SIG-M5 (cell line): ENCODE results near the gene RANGAP1.
"Not testable (repeated sequence)": the region's sequence is repeated elsewhere in the genome, so short reads cannot be mapped to it uniquely, and the experiment has no call there.

Experiments used
- DNase-seq: peaks from one replicate; lab custom pipeline; 2025; lab: John Stamatoyannopoulos, UW

RANGAP1 gene

GRCh38 chr22:41301085-41302020 lies 15.4 kb upstream of the RANGAP1 start, which contains the start of gene ZC3H7B:
Gene ZC3H7B (plus strand): TSS chr22:41301525. CDS start chr22:41320661, 19,136 bp downstream.
- DNase-seq: no peak

GRCh38 chr22:41300661-41301060 lies 14.7 kb upstream of the RANGAP1 start:
- DNase-seq: no peak

GRCh38 chr22:41296826-41297667 lies 11.1 kb upstream of the RANGAP1 start:
- DNase-seq: no peak

GRCh38 chr22:41294816-41295215 lies 8.8 kb upstream of the RANGAP1 start:
- not testable (repeated sequence) for DNase-seq

- DNase-seq: no peak
These were observed 4.6 kb upstream of the RANGAP1 start for GRCh38 chr22:41290262-41291221.

- no peak for DNase-seq
These were observed 3.7 kb upstream of the RANGAP1 start for GRCh38 chr22:41289671-41290070.

GRCh38 chr22:41288245-41288946 lies 2.4 kb upstream of the RANGAP1 start:
- no peak for DNase-seq

GRCh38 chr22:41286639-41287091 lies 678 bp upstream of the RANGAP1 start:
- DNase-seq: peak; percentile 60

GRCh38 chr22:41285441-41285819 lies 557 bp downstream of the RANGAP1 start:
- DNase-seq: peak; percentile 25

GRCh38 chr22:41284465-41284864 lies 1.5 kb downstream of the RANGAP1 start:
- DNase-seq: no peak

GRCh38 chr22:41280854-41281253 lies 5.1 kb downstream of the RANGAP1 start:
- no peak for DNase-seq

- DNase-seq: no peak
These were observed 5.9 kb downstream of the RANGAP1 start for GRCh38 chr22:41280065-41280464.

- DNase-seq: no peak
These were observed 11.1 kb downstream of the RANGAP1 start for GRCh38 chr22:41274856-41275255.

- no peak for DNase-seq
These were observed 12.9 kb downstream of the RANGAP1 start for GRCh38 chr22:41273128-41273527.

GRCh38 chr22:41271787-41272186 lies 14.2 kb downstream of the RANGAP1 start:
- DNase-seq: no peak

GRCh38 chr22:41267958-41268357 lies 18.0 kb downstream of the RANGAP1 start:
- DNase-seq: no peak

- no peak for DNase-seq
These were observed 21.5 kb downstream of the RANGAP1 start for GRCh38 chr22:41264408-41264941.

- DNase-seq: no peak
These were observed 22.3 kb downstream of the RANGAP1 start for GRCh38 chr22:41263704-41264103.

GRCh38 chr22:41262250-41262765 lies 23.7 kb downstream of the RANGAP1 start:
- no peak for DNase-seq

GRCh38 chr22:41261541-41262249 lies 24.3 kb downstream of the RANGAP1 start:
- DNase-seq: no peak
